GM12801 (cell line): ENCODE results near the gene TBC1D5.

Experiments
- TF ChIP-seq, protein P1 (sequence below): IDR thresholded peaks from one replicate; pipeline ENCODE4 v1.5.1; 2011; ENCODE audit warnings: control low read depth; ENCODE audit not compliant: insufficient read length; ENCODE audit errors: extremely low read depth

The TBC1D5 gene

DNA sequence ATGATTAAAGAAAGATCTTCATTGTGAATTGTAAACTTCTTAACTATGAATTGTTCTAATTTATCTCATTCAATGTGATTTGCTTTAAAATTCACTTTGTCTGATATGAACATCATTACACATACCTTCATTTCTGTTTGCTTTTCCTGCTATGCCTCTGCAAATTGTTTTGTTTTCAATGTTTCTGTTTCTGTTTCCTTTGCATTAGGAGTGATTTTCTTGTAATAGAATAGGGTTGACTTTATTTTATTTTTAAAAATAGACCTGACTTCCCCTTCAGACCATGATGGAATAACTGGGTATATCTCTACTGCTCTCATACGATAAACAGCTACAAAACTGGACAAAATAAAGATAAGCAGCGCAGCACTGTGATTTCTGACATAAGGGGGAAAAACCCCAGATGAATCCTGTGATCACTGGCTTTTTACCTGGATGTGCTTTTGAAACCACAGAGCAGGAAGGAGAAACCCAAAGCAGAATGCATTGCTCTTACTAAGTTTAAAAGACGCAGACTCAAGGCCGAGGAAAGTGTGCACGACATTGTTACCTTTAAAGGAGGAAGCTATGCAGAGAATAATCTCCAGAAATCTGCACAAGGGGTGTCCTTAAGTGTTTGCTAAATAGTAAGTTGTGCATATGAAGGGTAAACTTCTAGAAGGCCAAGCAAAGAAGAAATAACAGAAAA is 420.2 kb downstream of the TBC1D5 start:
- TF ChIP-seq, protein P1, sequence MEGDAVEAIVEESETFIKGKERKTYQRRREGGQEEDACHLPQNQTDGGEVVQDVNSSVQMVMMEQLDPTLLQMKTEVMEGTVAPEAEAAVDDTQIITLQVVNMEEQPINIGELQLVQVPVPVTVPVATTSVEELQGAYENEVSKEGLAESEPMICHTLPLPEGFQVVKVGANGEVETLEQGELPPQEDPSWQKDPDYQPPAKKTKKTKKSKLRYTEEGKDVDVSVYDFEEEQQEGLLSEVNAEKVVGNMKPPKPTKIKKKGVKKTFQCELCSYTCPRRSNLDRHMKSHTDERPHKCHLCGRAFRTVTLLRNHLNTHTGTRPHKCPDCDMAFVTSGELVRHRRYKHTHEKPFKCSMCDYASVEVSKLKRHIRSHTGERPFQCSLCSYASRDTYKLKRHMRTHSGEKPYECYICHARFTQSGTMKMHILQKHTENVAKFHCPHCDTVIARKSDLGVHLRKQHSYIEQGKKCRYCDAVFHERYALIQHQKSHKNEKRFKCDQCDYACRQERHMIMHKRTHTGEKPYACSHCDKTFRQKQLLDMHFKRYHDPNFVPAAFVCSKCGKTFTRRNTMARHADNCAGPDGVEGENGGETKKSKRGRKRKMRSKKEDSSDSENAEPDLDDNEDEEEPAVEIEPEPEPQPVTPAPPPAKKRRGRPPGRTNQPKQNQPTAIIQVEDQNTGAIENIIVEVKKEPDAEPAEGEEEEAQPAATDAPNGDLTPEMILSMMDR: no peak

DNA sequence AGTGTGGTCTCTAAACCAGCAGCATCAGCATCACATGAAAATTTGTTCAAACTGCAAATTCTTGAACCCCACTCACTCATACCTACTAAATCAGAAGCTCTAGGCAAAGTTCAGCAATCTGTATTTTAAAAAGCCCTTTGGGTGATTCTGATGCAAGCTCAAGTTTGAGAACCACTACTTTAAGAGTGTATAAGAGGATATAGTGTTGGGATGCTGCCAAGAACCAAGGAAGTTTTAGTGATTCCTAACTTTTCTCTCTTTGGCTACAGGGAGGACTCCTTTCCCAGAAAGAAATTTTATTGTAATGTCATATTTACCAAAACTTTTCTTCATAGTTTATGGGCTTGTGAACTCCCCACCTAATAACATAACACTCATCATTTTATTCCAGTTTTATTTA is 422.2 kb downstream of the TBC1D5 start:
- TF ChIP-seq, protein P1: no peak

DNA sequence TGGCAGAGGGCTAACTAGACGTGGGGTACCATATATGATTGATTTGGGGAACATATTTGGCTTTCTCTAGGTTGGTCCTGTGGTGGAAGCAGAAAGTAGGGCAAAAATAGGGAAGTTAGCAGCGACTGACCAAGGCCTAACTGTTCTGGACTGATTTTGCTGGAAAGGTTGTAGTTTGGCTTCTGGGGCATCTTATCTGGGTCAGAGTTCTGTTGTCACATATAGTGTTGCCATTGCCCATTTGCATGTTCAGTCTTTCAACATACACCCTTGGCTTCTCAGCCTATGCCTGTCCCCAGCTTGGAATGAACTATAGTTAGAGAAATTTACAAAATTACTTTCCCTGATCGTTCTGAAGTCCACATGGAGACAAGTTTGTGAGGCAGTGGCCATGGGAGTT is 426.5 kb downstream of the TBC1D5 start:
- TF ChIP-seq, protein P1: no peak

DNA sequence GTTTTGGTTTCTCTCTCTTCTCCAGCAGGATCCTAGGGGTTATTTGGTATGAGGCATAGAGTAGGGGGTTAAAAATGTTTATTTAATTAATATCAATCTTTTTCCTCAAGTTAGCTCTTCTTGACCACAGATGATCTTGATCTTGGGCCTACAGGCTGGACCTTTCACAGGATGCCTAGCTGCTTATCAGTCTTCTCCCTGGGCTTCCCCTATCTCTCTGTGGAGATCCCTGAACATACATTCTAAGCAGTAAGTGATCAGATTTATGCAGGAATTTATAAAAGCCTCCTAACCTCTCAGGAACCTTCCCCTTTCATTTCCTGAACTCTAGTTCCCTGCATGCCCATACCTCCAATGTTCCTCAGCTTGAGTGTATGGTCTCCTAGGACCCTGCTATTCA is 428.3 kb downstream of the TBC1D5 start:
- TF ChIP-seq, protein P1: no peak

DNA sequence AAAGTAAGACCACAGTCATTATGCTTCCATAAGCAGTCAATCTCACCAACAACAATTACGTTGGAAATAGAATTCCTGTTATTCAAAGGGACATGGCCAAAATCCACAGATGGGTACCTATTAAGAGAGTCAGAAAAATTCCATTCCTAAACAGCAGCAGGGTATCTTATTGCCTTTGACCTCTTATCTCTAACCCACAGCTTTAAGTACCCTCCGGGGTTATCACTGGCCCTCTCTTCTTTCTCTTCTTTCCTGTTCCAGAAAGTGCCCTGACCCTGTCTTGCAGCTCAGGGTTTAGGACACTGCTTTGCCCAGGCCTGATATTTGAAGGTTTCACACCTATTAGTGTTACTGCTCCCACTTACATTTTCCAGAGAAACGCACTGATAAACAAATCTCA is 428.7 kb downstream of the TBC1D5 start:
- TF ChIP-seq, protein P1: no peak

DNA sequence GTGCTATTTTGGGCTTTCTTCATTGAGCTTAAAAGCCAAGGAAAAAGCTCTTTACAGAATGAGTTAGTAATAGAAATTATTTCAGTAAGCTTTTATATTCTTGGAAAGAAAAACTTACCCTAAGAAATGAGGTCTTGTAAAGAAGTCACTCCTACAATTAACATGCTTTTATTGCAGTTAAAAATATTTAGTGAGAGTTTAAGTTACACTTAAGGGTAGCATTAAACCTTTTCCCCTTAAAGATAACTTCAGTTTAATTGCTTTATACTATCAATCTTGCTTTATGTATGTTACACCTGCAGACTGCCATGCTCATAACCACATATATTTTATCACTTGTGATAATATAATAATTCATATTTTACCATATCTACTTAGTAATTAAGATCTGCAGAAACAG is 431.4 kb downstream of the TBC1D5 start:
- TF ChIP-seq, protein P1: no peak

DNA sequence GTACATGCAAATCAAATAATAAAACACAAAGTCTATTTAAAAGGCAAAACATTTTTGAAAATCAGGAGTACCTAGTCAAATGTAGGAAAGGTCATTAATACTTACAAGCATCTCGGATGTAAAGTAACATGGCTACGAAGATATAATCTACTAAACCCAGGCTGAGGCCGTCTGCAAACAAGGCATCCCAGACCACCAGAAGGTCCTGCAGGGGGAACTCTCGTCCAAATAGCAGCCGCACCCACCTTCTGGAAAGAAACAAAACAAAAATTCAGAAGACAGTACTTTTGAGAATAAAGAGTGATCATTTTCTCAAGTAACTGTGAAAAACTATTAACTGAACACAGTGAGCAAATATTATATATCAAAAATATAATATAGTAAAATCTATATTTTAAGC is 434.5 kb downstream of the TBC1D5 start:
- TF ChIP-seq, protein P1: no peak
